Dedifferentiated amniotic fluid mesenchymal stem cell (primary cell): ENCODE measurements around the gene GAL3ST1.
"Not testable (repeated sequence)": the region's sequence is repeated elsewhere in the genome, so short reads cannot be mapped to it uniquely, and the experiment has no call there.

Experiments used
- DNase-seq: peaks from one replicate; pipeline ENCODE4 v3.0.0-alpha.2; 2016; ENCODE audit errors: extremely low spot score

Gene GAL3ST1

GRCh38 chr22:30564045-30564760 is 10.3 kb downstream of the GAL3ST1 start:
- no peak for DNase-seq

GRCh38 chr22:30562366-30562765 is 12.1 kb downstream of the GAL3ST1 start:
- no peak for DNase-seq

GRCh38 chr22:30561402-30562189 is 12.9 kb downstream of the GAL3ST1 start:
- DNase-seq: no peak

- not testable (repeated sequence) for DNase-seq
These were observed 13.7 kb downstream of the GAL3ST1 start for GRCh38 chr22:30560643-30561202.

GRCh38 chr22:30559889-30560288 is 14.6 kb downstream of the GAL3ST1 start:
- no peak for DNase-seq

- DNase-seq: no peak
These were observed 17.2 kb downstream of the GAL3ST1 start for GRCh38 chr22:30557243-30557642.

GRCh38 chr22:30556388-30556787 is 18.1 kb downstream of the GAL3ST1 start:
- DNase-seq: no peak

- DNase-seq: no peak
These were observed 18.9 kb downstream of the GAL3ST1 start for GRCh38 chr22:30555282-30556210.

GRCh38 chr22:30553971-30554370 is 20.5 kb downstream of the GAL3ST1 start:
- no peak for DNase-seq

GRCh38 chr22:30552719-30553118 is 21.7 kb downstream of the GAL3ST1 start:
- no peak for DNase-seq

GRCh38 chr22:30551813-30552212 is 22.7 kb downstream of the GAL3ST1 start:
- not testable (repeated sequence) for DNase-seq

GRCh38 chr22:30547188-30547587 is 27.3 kb downstream of the GAL3ST1 start:
- DNase-seq: no peak

- DNase-seq: no peak
These were observed 27.8 kb downstream of the GAL3ST1 start, which contains the start of gene SEC14L6 for GRCh38 chr22:30546616-30547015. SEC14L6 (minus strand) TSS chr22:30546741; CDS start chr22:30546682, 59 bp downstream.

- no peak for DNase-seq
These were observed 31.7 kb downstream of the GAL3ST1 start for GRCh38 chr22:30542811-30543188.

- DNase-seq: no peak
These were observed 32.3 kb downstream of the GAL3ST1 start for GRCh38 chr22:30541961-30542810.

GRCh38 chr22:30541511-30541910 is 33.0 kb downstream of the GAL3ST1 start:
- not testable (repeated sequence) for DNase-seq

GRCh38 chr22:30539368-30539767 is 35.1 kb downstream of the GAL3ST1 start:
- no peak for DNase-seq

- DNase-seq: no peak
These were observed 36.2 kb downstream of the GAL3ST1 start for GRCh38 chr22:30538280-30538679.

- no peak for DNase-seq
These were observed 37.3 kb downstream of the GAL3ST1 start for GRCh38 chr22:30537083-30537731.

GRCh38 chr22:30535182-30535581 is 39.3 kb downstream of the GAL3ST1 start:
- DNase-seq: no peak
